Gastrocnemius medialis (tissue), 4 donors: ENCODE results near the gene CHD6. TPM values are rescaled to one million over a fixed set of nuclear protein-coding genes. Genes with fewer than 3 reads are reported as not detected.

ENCODE experiments used
- ATAC-seq, 2 donors: fragments of 150-250 bp; one replicate each; pipeline ENCODE4 v1.9.1; 2016
- DNase-seq, 2 donors: peaks; one replicate each; pipeline ENCODE4 v3.0.0-alpha.2; 2019
- H3K27ac ChIP-seq, 4 donors: fragments of 200-600 bp; sonication (generic); 1 replicate in 1 of 4; 2 replicates in 3 of 4; pipeline ENCODE4 v1.5.1; 2016 to 2018; ENCODE audit warnings: mild to moderate bottlenecking in 2 of 4, moderate library complexity in 1 of 4
- H3K27me3 ChIP-seq, 3 donors: fragments of 200-600 bp; sonication (generic) in 2 of 3; 1 replicate in 1 of 3; 2 replicates in 2 of 3; pipeline versions ENCODE4 v1.5.1 to v1.6.0; 2016 to 2019; ENCODE audit warnings: mild to moderate bottlenecking in 1 of 3, moderate library complexity in 1 of 3
- H3K36me3 ChIP-seq, 2 donors: fragments of 200-600 bp; sonication (generic) in 1 of 2; one replicate each; pipeline ENCODE4 v1.5.1; 2017 to 2018
- H3K4me1 ChIP-seq, 2 donors: fragments of 200-600 bp; sonication (generic) in 1 of 2; one replicate each; pipeline ENCODE4 v1.5.1; 2016 to 2017; ENCODE audit warnings: mild to moderate bottlenecking in 2 of 2
- H3K4me3 ChIP-seq, 4 donors: fragments of 200-600 bp; sonication (generic) in 3 of 4; 1 replicate in 1 of 4; 2 replicates in 3 of 4; pipeline ENCODE4 v1.5.1; 2016 to 2019; ENCODE audit warnings: mild to moderate bottlenecking in 2 of 4
- H3K9me3 ChIP-seq, 3 donors: fragments of 200-600 bp; sonication (generic) in 2 of 3; 1 replicate in 1 of 3; 2 replicates in 2 of 3; pipeline ENCODE4 v1.5.1; 2016 to 2019
- POLR2A ChIP-seq, 2 donors: fragments of 450-650 bp; IDR thresholded peaks; one replicate each; pipeline ENCODE4 v1.6.1; 2017; ENCODE audit warnings: antibody characterized with exemption in 2 of 2, mild to moderate bottlenecking in 2 of 2, moderate library complexity in 2 of 2
- in situ Hi-C, 4 donors: fragments of 200-750 bp; cut with MboI; loops; one replicate each; pipeline versions ENCODE4 v1.15.0 to v1.8.0; 2017; ENCODE audit warnings: low sequenced_read_pairs in 4 of 4
- intact Hi-C: fragments of 100-400 bp; cut with DNase I; formaldehyde crosslinking; loops from one replicate; pipeline ENCODE4 v1.15.1; 2023; ENCODE audit warnings: low total_unique reads
- total RNA-seq, 4 donors: library from RNA; depleted of rRNA; stranded (reverse); fragments of >200 nt; gene quantifications; one replicate each; pipeline versions ENCODE4 v1.1.0 to v1.2.3, GENCODE V29; 2016
- TF ChIP-seq, protein P1 (sequence below), 5 experiments: fragments of 450-650 bp in 3 of 5; fragments of 200-600 bp in 2 of 5; sonication (generic) in 2 of 5; IDR thresholded peaks in 4 of 5; conservative IDR thresholded peaks in 1 of 5; 1 replicate in 4 of 5; 2 replicates in 1 of 5; pipeline ENCODE4 v1.5.1; 2016 to 2019; ENCODE audit warnings: antibody characterized with exemption in 5 of 5, mild to moderate bottlenecking in 3 of 5, moderate library complexity in 3 of 5

CHD6 gene
- total RNA-seq, 4 donors from 2014 or later: 12.8 to 33.7 (median 19.2) TPM

DNA sequence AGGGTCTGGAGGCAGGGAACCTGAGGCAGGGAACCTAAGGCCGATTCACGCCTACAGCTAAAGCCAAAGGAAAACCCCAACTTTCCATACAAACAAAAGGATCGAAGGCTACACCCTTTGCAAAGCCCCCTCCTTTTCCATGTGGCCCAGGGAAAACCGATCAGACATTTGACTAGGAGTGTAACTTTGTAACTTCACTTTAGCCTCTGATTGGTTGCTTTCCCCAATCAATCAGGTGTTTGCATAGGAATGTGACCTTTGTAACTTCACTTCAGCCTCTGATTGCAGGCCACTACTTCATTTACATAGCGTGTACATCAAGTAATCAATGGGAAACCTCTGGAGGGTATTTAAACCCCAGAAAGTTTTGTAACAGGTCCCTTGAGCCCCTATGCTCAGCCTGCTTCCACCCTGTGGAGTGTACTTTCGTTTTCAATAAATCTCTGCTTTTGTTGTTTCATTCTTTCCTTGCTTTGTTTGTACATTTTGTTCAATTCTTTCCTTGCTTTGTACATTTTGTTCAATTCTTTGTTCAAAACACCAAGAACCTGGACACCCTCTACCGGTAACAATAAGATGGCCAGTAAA, 43.3 kb downstream of the CHD6 start:
- Histone ChIP-seq H3K27me3 (no peaks in the 10 kb centered on the region), H3K36me3 (no peaks in the 10 kb centered on the region), H3K4me1 (peaks cover 71 to 83% of the 10 kb centered on the region in 2 donors), H3K4me3 (no peak overlapping the region), H3K9me3 (no peaks in the 10 kb centered on the region), H3K27ac (no peak overlapping the region)
- DNase-seq (no peak), ATAC-seq (no peak)
- intact Hi-C loops (no loop called here), in situ Hi-C loops (no loop called here)
- TF ChIP-seq, protein P1, sequence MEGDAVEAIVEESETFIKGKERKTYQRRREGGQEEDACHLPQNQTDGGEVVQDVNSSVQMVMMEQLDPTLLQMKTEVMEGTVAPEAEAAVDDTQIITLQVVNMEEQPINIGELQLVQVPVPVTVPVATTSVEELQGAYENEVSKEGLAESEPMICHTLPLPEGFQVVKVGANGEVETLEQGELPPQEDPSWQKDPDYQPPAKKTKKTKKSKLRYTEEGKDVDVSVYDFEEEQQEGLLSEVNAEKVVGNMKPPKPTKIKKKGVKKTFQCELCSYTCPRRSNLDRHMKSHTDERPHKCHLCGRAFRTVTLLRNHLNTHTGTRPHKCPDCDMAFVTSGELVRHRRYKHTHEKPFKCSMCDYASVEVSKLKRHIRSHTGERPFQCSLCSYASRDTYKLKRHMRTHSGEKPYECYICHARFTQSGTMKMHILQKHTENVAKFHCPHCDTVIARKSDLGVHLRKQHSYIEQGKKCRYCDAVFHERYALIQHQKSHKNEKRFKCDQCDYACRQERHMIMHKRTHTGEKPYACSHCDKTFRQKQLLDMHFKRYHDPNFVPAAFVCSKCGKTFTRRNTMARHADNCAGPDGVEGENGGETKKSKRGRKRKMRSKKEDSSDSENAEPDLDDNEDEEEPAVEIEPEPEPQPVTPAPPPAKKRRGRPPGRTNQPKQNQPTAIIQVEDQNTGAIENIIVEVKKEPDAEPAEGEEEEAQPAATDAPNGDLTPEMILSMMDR (IDR thresholded peaks at IDR 0.05 in 4 of 5, conservative IDR thresholded peaks at IDR 0.05 in 1 of 5): no peak
- no peak for TF ChIP-seq POLR2A (IDR thresholded peaks at IDR 0.05)

DNA sequence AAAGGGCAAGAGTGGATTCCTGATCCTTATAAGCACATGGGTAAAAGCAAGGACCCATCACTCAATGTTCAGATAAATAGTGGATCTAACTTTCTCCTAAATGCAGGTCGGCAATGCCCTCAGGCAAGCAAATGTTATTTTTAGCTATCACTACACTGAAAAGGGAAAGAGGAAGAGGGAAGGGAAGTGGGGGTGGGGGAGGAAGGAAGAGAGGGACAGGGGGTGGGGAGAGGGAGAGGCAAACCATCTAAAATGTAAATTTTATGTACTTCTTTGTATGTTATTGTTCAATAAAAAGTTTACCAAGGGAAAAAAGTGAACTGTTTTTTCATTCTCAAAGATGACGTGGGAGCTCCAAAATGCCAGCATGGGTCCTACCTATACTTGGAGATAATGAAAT, 44.2 kb downstream of the CHD6 start:
- in situ Hi-C loops: no loop called here

DNA sequence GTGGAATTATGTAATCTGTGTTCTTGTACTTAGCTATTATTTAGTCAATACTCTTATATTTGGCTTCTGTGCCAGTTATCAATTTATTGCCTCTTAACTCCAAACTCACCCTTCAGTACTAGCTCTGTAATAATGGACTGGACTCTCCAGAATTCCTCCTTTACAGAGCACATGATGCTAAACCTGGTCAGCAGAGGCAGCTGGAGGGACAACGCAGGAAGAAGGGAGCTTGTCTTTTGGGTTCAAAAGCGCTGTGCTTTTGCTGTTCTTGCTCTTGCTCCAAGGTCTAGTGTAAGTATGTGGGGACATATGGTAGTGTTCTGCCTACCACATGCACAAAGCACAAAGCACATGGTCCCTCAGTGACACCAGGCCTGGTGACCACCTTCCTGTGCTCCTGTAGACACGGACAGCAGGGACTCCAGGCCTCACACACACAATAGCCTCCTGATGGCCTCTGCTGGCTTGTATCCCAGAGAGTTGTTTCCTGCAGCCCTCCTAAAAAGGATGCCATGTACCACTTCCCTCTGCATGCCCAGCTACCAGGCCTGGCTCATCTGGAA, 46.1 kb downstream of the CHD6 start:
- no peak overlapping the region for H3K4me3 ChIP-seq
- ATAC-seq: no peak
- no peaks in the 10 kb centered on the region for H3K27me3 ChIP-seq
- no peaks in the 10 kb centered on the region for H3K9me3 ChIP-seq
- H3K27ac ChIP-seq: no peak overlapping the region
- no peaks in the 10 kb centered on the region for H3K36me3 ChIP-seq
- no peak for DNase-seq
- no peak for TF ChIP-seq POLR2A (IDR thresholded peaks at IDR 0.05)
- TF ChIP-seq, protein P1 (IDR thresholded peaks at IDR 0.05 in 4 of 5, conservative IDR thresholded peaks at IDR 0.05 in 1 of 5): no peak
- intact Hi-C loops (no loop called here), in situ Hi-C loops (no loop called here)
- H3K4me1 ChIP-seq: peaks cover 89 to 91% of the 10 kb centered on the region in 2 donors

More for the DNA sequence above, 44.2 kb downstream of the CHD6 start:
- Histone ChIP-seq H3K27me3 (no peaks in the 10 kb centered on the region), H3K9me3 (no peaks in the 10 kb centered on the region), H3K36me3 (no peaks in the 10 kb centered on the region), H3K4me3 (peak overlapping the region in 1 of 4 donors; percentile 10), H3K27ac (peak overlapping the region in 1 of 4 donors; percentile 20), H3K4me1 (peaks cover 78 to 84% of the 10 kb centered on the region in 2 donors)
- ATAC-seq: no peak
- no peak for DNase-seq
- intact Hi-C loops: no loop called here
- TF ChIP-seq, protein P1 (IDR thresholded peaks at IDR 0.05 in 4 of 5, conservative IDR thresholded peaks at IDR 0.05 in 1 of 5): no peak
- TF ChIP-seq POLR2A (IDR thresholded peaks at IDR 0.05): no peak

DNA sequence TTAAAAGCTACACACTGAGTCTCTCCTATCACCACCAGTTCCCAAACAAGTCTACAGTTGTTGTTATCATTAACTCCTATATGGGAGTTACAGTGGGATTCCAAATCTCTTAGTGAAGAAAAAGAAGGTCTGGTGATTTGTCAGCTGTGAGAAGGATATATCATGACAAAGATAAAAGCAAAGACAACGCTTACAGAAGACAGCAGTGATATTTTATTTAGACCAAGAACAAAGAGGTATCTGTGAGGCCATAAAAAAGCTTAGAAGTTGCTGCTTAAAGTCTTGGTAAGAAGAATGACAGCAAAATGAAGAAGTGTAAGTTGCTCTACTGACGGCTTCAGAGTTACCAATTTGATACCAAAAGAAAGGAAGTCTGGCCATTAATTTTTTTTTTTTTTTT, 47.2 kb downstream of the CHD6 start:
- in situ Hi-C loops: no loop called here

More for the DNA sequence above, 47.2 kb downstream of the CHD6 start:
- ATAC-seq: no peak
- Histone ChIP-seq H3K4me1 (peaks cover 78 to 81% of the 10 kb centered on the region in 2 donors), H3K27ac (no peak overlapping the region), H3K36me3 (no peaks in the 10 kb centered on the region), H3K9me3 (no peaks in the 10 kb centered on the region), H3K4me3 (no peak overlapping the region), H3K27me3 (no peaks in the 10 kb centered on the region)
- intact Hi-C loops: no loop called here
- no peak for DNase-seq
- TF ChIP-seq, protein P1 (IDR thresholded peaks at IDR 0.05 in 4 of 5, conservative IDR thresholded peaks at IDR 0.05 in 1 of 5): no peak
- no peak for TF ChIP-seq POLR2A (IDR thresholded peaks at IDR 0.05)
